ENCODE results near the gene MAP3K7. TPM values are rescaled to one million over a fixed set of nuclear protein-coding genes. Genes with fewer than 3 reads are reported as not detected.
A peak's percentile ranks its signal among the peaks of the same experiment; 100 is the strongest.

MAP3K7 gene
- total and polyA plus RNA-seq, 2 donors (not counting 3 experiments of a cell fraction or from before 2014, with no cell fraction given) = 15.3 to 25.6 TPM

- intact Hi-C loops (cut with micrococcal nuclease) (no loop called here), dilution Hi-C loops (cut with MboI; ENCODE audit: extremely low pct_ligation_motif_present, low sequenced_read_pairs) (no loop called here)
- BruUV-seq (replicated peaks) = no TSS peak
- Histone ChIP-seq H4K20me1 (replicated peaks; ENCODE audit: control insufficient read depth, extremely low read depth, insufficient read depth, low read length) (no peaks in the 10 kb centered on the region), H3K4me1 (ENCODE audit: control insufficient read depth, extremely low read depth, insufficient read depth, low read length) (no peaks in the 10 kb centered on the region), H3K9ac (replicated peaks; ENCODE audit: extremely low read depth, insufficient read depth, low read length) (no peak overlapping the region), H3K9me3 (replicated peaks; ENCODE audit: control insufficient read depth, insufficient read depth, low read length) (no peaks in the 10 kb centered on the region), H2AFZ (ENCODE audit: low read depth, low read length) (no peak overlapping the region), H3K27ac (ENCODE audit: insufficient read depth, low read depth, low read length) (no peak overlapping the region), H3K79me2 (ENCODE audit: control insufficient read depth, insufficient read depth, low read length) (no peaks in the 10 kb centered on the region), H3K4me3 (replicated peaks in 1 of 3; ENCODE audit: insufficient read depth in 1 of 3, low read depth in 1 of 3, low read length in 3 of 3) (no peak overlapping the region), H3K27me3 (ENCODE audit: control insufficient read depth in 2 of 2, insufficient read depth in 2 of 2, low read length in 2 of 2) (no peaks in the 10 kb centered on the region), H3K36me3 (ENCODE audit: control insufficient read depth in 2 of 2, extremely low read depth in 1 of 2, insufficient read depth in 2 of 2, low read length in 2 of 2) (peaks cover 4 to 10% of the 10 kb centered on the region in 2 experiments), H3K9me1 (replicated peaks; ENCODE audit: control insufficient read depth, extremely low read depth, insufficient read depth, low read length) (no peaks in the 10 kb centered on the region), H3K4me2 (ENCODE audit: insufficient read depth, low read length) (no peak overlapping the region)
- CTCF ChIA-PET = no interaction called here
- DNase-seq (ENCODE audit: low read depth, low spot score) = peak; percentile 31
- FAIRE-seq = no peak
- POLR2A ChIA-PET = no interaction called here
- TF ChIP-seq JUN (IDR thresholded peaks at IDR 0.05; ENCODE audit: borderline replicate concordance, insufficient read depth, insufficient read length, low read depth) (no peak), MYC (IDR thresholded peaks at IDR 0.05; ENCODE audit: low read depth, low read length) (no peak), FOS (IDR thresholded peaks at IDR 0.05; ENCODE audit: borderline replicate concordance, insufficient read depth, low read length) (no peak), GATA2 (IDR thresholded peaks at IDR 0.05; ENCODE audit: insufficient read depth, insufficient read length, low read depth, low read length) (no peak), POLR2A (IDR thresholded peaks at IDR 0.05; ENCODE audit: low read depth, low read length) (no peak), POLR2AphosphoS5 (IDR thresholded peaks at IDR 0.05; ENCODE audit: insufficient read depth, low read depth, low read length) (no peak)
- TF ChIP-seq, protein P1, sequence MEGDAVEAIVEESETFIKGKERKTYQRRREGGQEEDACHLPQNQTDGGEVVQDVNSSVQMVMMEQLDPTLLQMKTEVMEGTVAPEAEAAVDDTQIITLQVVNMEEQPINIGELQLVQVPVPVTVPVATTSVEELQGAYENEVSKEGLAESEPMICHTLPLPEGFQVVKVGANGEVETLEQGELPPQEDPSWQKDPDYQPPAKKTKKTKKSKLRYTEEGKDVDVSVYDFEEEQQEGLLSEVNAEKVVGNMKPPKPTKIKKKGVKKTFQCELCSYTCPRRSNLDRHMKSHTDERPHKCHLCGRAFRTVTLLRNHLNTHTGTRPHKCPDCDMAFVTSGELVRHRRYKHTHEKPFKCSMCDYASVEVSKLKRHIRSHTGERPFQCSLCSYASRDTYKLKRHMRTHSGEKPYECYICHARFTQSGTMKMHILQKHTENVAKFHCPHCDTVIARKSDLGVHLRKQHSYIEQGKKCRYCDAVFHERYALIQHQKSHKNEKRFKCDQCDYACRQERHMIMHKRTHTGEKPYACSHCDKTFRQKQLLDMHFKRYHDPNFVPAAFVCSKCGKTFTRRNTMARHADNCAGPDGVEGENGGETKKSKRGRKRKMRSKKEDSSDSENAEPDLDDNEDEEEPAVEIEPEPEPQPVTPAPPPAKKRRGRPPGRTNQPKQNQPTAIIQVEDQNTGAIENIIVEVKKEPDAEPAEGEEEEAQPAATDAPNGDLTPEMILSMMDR (IDR thresholded peaks at IDR 0.05; ENCODE audit: extremely low read depth in 1 of 2, insufficient read depth in 1 of 2, low read depth in 1 of 2, low read length in 2 of 2) = no peak
Observed at GRCh38 chr6:90523779-90524310, 63.0 kb downstream of the MAP3K7 start.

All from endothelial cell of umbilical vein (primary cell).